GM13977 (cell line): ENCODE measurements around the gene FUT8.

Experiments used
- DNase-seq: peaks from one replicate; pipeline ENCODE4 v3.0.0; 2012; ENCODE audit warnings: low spot score
- CTCF ChIP-seq: IDR thresholded peaks from 2 replicates; pipeline ENCODE4 v1.5.1; 2012; ENCODE audit warnings: mild to moderate bottlenecking, control low read depth; ENCODE audit not compliant: insufficient read depth; ENCODE audit errors: extremely low read depth, missing control alignments
- in situ Hi-C: fragments of 300-500 bp; cut with MboI; formaldehyde crosslinking; loops from one replicate; pipeline ENCODE4 v1.12.0; 2022; ENCODE audit warnings: low sequenced_read_pairs, low pct_unique_long_range_greater_than_20kb, mixed read lengths, inconsistent platforms; ENCODE audit not compliant: unreplicated experiment

Gene FUT8

GRCh38 chr14:65580973-65581372 is 168.4 kb downstream of the FUT8 start:
- in situ Hi-C loops = no loop called here
- no peak for TF ChIP-seq CTCF
- DNase-seq = no peak

- in situ Hi-C loops = no loop called here
- DNase-seq = no peak
- TF ChIP-seq CTCF = no peak
Observed at GRCh38 chr14:65581378-65581777, 168.8 kb downstream of the FUT8 start.

- DNase-seq = no peak
- in situ Hi-C loops = no loop called here
- TF ChIP-seq CTCF = no peak
Observed at GRCh38 chr14:65581799-65582198, 169.3 kb downstream of the FUT8 start.

- no peak for DNase-seq
- no peak for TF ChIP-seq CTCF
- in situ Hi-C loops = no loop called here
Observed at GRCh38 chr14:65585216-65585615, 172.7 kb downstream of the FUT8 start.

DNA sequence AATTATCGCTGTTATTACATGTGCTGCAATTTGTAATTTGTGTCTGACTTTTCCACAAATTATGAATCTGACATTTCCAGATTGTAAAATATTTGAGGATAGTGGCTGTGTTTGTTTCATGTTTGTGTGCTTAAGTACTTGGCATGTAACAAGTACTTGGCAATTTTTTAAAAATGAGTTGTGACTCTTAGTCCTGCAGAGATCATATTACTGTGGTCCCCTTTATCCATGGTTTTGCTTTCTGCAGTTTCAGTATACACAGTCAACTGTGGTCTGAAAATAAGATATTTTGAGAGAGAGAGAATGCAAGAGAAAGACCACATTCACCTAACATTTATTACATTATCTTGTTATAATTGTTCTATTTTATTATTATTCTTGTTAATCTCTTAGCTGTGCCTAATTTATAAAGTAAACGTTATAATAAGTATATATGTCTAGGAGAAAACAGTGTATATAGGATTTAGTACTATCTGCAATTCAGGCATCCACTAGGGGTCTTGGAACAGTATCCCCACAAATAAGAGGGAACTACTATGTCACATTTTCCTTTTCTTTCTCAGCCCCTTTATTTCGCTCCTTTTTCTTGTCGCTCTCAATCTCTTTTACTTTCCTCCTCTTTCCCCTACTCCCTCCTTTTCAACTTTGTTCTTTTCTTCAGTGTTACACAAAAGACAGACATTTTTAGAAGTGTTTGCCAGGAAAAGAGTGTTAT is 176.1 kb downstream of the FUT8 start:
- in situ Hi-C loops = no loop called here
- DNase-seq = no peak
- TF ChIP-seq CTCF = no peak

- in situ Hi-C loops = no loop called here
- no peak for DNase-seq
- no peak for TF ChIP-seq CTCF
Observed at GRCh38 chr14:65594153-65594881, 181.8 kb downstream of the FUT8 start.
